Endothelial cell (in vitro differentiated cells): ENCODE measurements around the gene MAGI2. TPM values are rescaled to one million over a fixed set of nuclear protein-coding genes. Genes with fewer than 3 reads are reported as not detected.

Experiments used
- DNase-seq: peaks from one replicate; pipeline ENCODE4 v3.0.0; 2021; ENCODE audit warnings: low spot score
- H3K27ac Mint-ChIP-seq: one replicate; pipeline ENCODE4 v1.8.0; 2021; ENCODE audit warnings: mixed read lengths, inconsistent platforms; ENCODE audit not compliant: unreplicated experiment
- H3K27me3 Mint-ChIP-seq: one replicate; pipeline ENCODE4 v1.8.0; 2021; ENCODE audit warnings: mild to moderate bottlenecking, moderate library complexity, mixed read lengths, inconsistent platforms; ENCODE audit not compliant: unreplicated experiment
- H3K36me3 Mint-ChIP-seq: one replicate; pipeline ENCODE4 v1.8.0; 2021; ENCODE audit warnings: mild to moderate bottlenecking, low read depth, mixed read lengths, inconsistent platforms; ENCODE audit not compliant: unreplicated experiment
- H3K4me1 Mint-ChIP-seq: one replicate; pipeline ENCODE4 v1.8.0; 2021; ENCODE audit warnings: mild to moderate bottlenecking, mixed read lengths, inconsistent platforms; ENCODE audit not compliant: unreplicated experiment
- H3K4me3 Mint-ChIP-seq: one replicate; pipeline ENCODE4 v1.8.0; 2021; ENCODE audit warnings: mild to moderate bottlenecking, mixed read lengths, inconsistent platforms; ENCODE audit not compliant: unreplicated experiment
- H3K9me3 Mint-ChIP-seq: one replicate; pipeline ENCODE4 v1.8.0; 2021; ENCODE audit warnings: mixed read lengths, inconsistent platforms; ENCODE audit not compliant: unreplicated experiment
- total RNA-seq: library from RNA; stranded (reverse); fragmentation: NEBNext Ultra II Directional; extraction: Animal tissue kit (Norgen Biotek cat#: 25700); gene quantifications from one replicate; pipeline ENCODE4 v1.2.1, GENCODE V29; 2021; ENCODE audit not compliant: unreplicated experiment
- TF ChIP-seq, protein P1 (sequence below): fragments of 200-600 bp; sonication (generic); IDR thresholded peaks from one replicate; pipeline ENCODE4 v1.5.0; 2021; ENCODE audit warnings: antibody characterized with exemption; ENCODE audit not compliant: unreplicated experiment

MAGI2 gene
- total RNA-seq, 1 donor from 2014 or later, result 6.3 TPM

DNA sequence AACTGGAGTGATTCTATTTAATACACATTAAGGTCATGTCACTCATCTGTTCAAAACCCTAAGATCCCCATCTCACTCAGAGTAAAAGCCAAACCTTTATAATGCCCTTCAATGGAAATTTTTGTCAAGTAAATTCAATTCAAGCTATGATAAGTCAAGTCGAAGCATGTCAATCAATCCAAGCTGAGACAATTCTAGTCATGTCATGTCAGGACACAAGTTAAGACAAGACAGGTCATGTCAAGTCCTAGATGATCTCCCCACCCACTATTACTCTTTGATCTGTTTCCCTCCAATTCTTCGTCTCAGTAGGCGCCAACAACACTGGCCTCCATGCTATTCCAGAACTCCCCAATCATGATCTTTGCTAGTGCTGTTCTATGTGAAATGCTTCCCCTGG, 141.4 kb downstream of the MAGI2 start:
- Mint-ChIP-seq H3K27ac (no peak overlapping the region), H3K27me3 (peaks cover 2% of the 10 kb centered on the region), H3K4me1 (no peaks in the 10 kb centered on the region), H3K36me3 (no peaks in the 10 kb centered on the region), H3K4me3 (no peak overlapping the region), H3K9me3 (no peaks in the 10 kb centered on the region)
- TF ChIP-seq, protein P1, sequence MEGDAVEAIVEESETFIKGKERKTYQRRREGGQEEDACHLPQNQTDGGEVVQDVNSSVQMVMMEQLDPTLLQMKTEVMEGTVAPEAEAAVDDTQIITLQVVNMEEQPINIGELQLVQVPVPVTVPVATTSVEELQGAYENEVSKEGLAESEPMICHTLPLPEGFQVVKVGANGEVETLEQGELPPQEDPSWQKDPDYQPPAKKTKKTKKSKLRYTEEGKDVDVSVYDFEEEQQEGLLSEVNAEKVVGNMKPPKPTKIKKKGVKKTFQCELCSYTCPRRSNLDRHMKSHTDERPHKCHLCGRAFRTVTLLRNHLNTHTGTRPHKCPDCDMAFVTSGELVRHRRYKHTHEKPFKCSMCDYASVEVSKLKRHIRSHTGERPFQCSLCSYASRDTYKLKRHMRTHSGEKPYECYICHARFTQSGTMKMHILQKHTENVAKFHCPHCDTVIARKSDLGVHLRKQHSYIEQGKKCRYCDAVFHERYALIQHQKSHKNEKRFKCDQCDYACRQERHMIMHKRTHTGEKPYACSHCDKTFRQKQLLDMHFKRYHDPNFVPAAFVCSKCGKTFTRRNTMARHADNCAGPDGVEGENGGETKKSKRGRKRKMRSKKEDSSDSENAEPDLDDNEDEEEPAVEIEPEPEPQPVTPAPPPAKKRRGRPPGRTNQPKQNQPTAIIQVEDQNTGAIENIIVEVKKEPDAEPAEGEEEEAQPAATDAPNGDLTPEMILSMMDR, result no peak
- no peak for DNase-seq

GRCh38 chr7:79308192-79308591, 145.3 kb downstream of the MAGI2 start:
- TF ChIP-seq, protein P1, result no peak
- H3K9me3 Mint-ChIP-seq, result no peaks in the 10 kb centered on the region

DNA sequence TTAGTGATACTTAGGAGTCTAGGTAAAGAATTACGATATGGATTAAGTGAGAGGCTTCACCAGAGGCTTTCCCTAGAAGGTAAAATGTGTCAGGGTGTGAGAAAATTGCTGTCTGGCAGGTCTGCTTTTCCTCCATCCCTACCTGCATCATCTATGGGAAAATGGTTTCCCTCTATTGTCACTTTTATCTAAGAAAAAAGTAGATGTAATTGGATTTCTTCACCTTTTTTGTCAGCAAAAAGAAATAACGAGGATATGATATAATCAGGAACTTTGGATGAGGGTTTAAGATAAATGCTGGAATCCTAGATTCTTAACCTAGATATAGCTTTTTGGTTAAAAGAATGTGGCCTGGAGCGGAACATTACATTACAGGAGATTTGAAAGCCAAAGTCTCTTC, 146.1 kb downstream of the MAGI2 start:
- DNase-seq, result no peak
- TF ChIP-seq, protein P1, result no peak
- Mint-ChIP-seq H3K27me3 (no peaks in the 10 kb centered on the region), H3K27ac (no peak overlapping the region), H3K36me3 (no peaks in the 10 kb centered on the region), H3K9me3 (no peaks in the 10 kb centered on the region), H3K4me3 (no peak overlapping the region), H3K4me1 (no peaks in the 10 kb centered on the region)

More at GRCh38 chr7:79308192-79308591, 145.3 kb downstream of the MAGI2 start:
- no peak overlapping the region for H3K4me3 Mint-ChIP-seq
- no peak overlapping the region for H3K27ac Mint-ChIP-seq
- H3K27me3 Mint-ChIP-seq, result no peaks in the 10 kb centered on the region
- H3K4me1 Mint-ChIP-seq, result no peaks in the 10 kb centered on the region
- no peak for DNase-seq
- no peaks in the 10 kb centered on the region for H3K36me3 Mint-ChIP-seq

DNA sequence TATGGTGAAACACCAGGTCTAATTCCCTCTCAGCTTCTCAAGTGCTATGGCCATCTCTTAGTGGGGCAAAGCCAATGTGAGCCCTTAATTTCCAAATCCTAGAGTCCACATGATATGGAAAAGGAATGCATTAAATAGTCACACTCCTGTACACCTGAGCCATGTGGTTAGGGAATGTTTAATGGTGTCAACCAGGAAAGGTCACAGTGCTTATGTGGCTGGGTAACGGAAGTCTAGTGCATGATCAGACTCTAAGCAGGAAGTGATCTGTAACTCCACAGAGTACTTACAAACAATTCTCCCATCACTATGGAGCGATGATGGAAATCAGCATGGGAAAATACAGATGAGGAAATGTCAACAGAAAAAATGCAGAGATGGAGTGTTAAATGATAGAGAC, 148.8 kb downstream of the MAGI2 start:
- H3K9me3 Mint-ChIP-seq, result no peaks in the 10 kb centered on the region
- H3K36me3 Mint-ChIP-seq, result no peaks in the 10 kb centered on the region
- peaks cover 2% of the 10 kb centered on the region for H3K27me3 Mint-ChIP-seq
- TF ChIP-seq, protein P1, result no peak
- no peak for DNase-seq
- H3K4me3 Mint-ChIP-seq, result no peak overlapping the region
- H3K27ac Mint-ChIP-seq, result no peak overlapping the region
- H3K4me1 Mint-ChIP-seq, result no peaks in the 10 kb centered on the region

GRCh38 chr7:79302293-79302692, 151.2 kb downstream of the MAGI2 start:
- peaks cover 2% of the 10 kb centered on the region for H3K27me3 Mint-ChIP-seq
- no peaks in the 10 kb centered on the region for H3K36me3 Mint-ChIP-seq
- no peaks in the 10 kb centered on the region for H3K9me3 Mint-ChIP-seq
- no peak overlapping the region for H3K27ac Mint-ChIP-seq
- no peaks in the 10 kb centered on the region for H3K4me1 Mint-ChIP-seq
- no peak for DNase-seq
- H3K4me3 Mint-ChIP-seq, result no peak overlapping the region
- TF ChIP-seq, protein P1, result no peak
